Endometrium (tissue), 2 donors: ENCODE data around the gene DOCK1.
"Not testable (repeated sequence)": the region's sequence is repeated elsewhere in the genome, so short reads cannot be mapped to it uniquely, and the experiment has no call there.

Experiments
- FAIRE-seq: peaks from 2 replicates; lab custom pipeline; 2012; peaks lifted over from hg19 to GRCh38; lab: Jason Lieb, UNC
- donor health status: control.
- donor health status: control.

The DOCK1 gene

DNA sequence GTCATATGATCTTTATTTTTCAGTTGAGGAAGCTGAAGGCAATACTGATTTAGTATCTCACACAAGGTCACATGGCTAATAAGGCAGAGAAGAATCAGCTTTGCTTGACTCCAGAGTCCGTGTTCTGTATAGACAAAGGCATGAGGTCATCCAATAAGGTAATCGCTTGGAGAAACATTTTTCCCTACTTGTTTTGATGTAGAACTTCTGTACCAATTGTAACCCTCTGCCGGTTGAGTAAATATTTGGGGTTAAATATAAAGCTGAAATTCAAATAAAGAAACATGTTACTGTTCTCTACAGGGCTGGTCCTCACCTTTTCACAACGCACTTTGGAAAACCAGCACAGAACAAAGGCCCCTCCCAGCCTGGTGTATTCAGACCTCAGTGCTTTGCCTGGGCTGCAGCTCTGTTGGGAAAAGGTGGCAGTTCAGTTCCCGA, 374.1 kb downstream of the DOCK1 start:
- FAIRE-seq, result no peak

DNA sequence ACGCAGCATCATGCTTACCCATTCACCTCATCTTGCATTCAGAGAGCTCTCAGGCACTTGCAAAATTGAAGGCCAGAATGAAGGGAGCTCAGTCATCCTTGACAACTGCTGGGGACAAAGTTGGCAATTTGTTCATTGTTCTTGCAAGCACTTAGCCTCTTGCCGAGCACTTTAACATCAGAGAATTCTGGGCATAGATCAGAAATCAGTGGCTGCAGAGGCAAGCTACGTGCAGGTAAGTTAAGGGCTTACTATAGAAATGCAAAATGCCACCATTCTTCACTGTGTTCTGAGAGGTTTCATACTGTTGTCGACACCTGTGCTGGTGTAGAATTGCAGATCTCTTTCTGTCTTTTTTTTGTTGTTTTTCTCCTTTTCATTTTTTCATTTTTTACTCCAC, 375.2 kb downstream of the DOCK1 start:
- no peak for FAIRE-seq

DNA sequence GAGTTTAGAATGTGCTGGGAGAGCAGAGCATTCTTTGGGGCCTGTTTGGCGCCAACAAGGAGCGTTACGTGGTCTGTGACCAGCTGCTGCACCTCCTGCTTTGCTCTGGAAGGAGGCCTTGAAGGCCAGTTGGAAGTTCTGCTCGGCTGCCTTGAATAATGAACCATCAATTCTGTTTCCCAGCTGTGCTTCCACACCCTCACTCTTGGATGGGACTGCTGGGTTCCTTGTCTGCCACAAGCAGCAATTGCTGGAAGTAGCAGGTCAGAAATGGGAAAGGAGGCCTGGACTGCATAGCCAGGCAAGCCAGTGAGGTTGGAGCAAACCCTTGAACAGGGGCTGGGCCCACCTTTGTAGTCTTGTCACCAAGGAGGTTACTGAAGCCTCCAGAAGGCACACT, 377.8 kb downstream of the DOCK1 start:
- no peak for FAIRE-seq

DNA sequence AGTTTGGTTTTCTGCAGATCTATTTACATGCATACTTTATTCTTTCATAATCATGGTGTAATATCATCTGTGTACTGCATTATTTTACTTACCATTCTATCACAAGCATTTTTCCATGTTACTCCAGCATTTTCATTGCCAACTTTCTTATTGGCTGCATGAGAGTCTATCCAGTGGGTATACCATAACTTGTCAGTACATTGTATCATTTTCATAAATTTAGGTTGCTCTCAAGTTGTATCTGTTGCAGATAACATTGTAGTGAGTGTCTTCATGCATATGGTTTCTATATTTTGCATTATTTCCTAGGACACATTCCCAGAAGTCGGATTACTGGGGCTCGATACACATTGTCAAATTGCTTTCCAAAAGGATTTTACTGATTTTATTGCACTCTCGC, 378.3 kb downstream of the DOCK1 start:
- no peak for FAIRE-seq

- no peak for FAIRE-seq
Observed at GRCh38 chr10:127290850-127291249, 385.6 kb downstream of the DOCK1 start.

- no peak for FAIRE-seq
Observed at GRCh38 chr10:127291329-127291728, 386.1 kb downstream of the DOCK1 start.

DNA sequence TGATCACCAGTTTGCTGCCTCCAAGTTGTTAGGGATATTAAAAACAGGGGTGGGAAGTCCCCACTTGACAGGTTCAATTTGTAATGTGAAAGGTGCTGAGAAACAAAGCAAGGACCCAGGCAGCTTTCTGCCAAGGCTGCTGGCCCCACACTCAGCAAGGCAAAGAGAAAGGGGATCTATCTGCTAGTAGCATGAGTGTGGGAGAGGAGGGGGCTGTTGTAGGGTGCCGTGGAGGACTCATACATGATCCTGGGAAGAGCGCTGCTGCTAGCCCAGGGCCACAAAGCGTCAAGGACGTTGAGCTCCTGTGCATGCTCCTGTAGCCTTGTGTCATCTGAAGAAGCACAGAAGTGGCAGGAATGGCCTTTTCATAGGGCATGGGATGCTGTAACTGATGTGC, 387.7 kb downstream of the DOCK1 start:
- FAIRE-seq, result no peak

GRCh38 chr10:127293640-127294039, 388.4 kb downstream of the DOCK1 start:
- no peak for FAIRE-seq

GRCh38 chr10:127296696-127297095, 391.5 kb downstream of the DOCK1 start:
- FAIRE-seq, result no peak

DNA sequence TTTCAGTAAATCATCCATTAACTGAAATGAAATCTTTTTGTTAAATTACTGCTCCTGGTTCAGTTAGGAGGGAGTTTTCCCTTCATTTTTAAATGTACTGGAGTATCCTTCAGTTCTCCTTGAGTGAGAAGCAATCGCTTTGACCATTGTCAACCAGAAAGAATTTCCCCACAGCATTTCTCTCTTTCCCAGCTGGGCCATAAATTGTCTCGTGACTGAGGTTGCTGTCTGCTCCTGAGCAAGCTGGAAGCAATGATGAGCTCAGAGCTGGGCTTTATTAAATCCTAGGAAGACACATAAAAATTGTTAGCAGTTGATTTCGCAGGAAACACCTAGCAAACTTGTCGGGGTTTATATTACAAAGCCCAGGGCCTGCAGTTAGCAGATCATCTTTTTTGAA, 393.2 kb downstream of the DOCK1 start:
- FAIRE-seq, result no peak

GRCh38 chr10:127299192-127299591, 394.0 kb downstream of the DOCK1 start:
- FAIRE-seq, result not testable (repeated sequence)

- no peak for FAIRE-seq
Observed at GRCh38 chr10:127299956-127300689, 394.9 kb downstream of the DOCK1 start.

- no peak for FAIRE-seq
Observed at GRCh38 chr10:127300868-127301321, 395.7 kb downstream of the DOCK1 start.

- FAIRE-seq, result no peak
Observed at GRCh38 chr10:127302343-127302742, 397.1 kb downstream of the DOCK1 start.

- FAIRE-seq, result no peak
Observed at GRCh38 chr10:127303105-127303504, 397.9 kb downstream of the DOCK1 start.

DNA sequence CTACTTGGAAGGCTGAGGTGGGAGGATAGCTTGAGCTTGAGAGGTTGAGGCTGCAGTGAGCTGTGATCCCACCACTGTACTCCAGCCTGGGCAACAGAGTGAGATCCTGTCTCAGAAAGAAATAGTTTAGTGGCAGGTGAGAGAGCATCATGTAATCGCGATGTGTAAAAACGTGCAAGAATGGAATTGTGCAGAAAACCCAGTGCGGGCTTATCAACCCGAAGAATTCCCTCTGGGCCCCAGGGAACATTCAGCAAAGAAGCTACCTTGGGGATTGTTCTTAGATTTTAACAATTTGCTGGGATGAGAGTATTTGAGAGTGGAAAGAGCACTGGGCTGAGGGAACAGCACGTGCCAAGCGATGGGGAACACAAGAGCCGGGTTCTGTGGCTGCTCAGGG, 398.5 kb downstream of the DOCK1 start:
- no peak for FAIRE-seq

GRCh38 chr10:127306479-127306878, 401.3 kb downstream of the DOCK1 start:
- no peak for FAIRE-seq

- FAIRE-seq, result no peak
Observed at GRCh38 chr10:127307338-127307737, 402.1 kb downstream of the DOCK1 start.

GRCh38 chr10:127308031-127308430, 402.8 kb downstream of the DOCK1 start:
- FAIRE-seq, result no peak

GRCh38 chr10:127309619-127310018, 404.4 kb downstream of the DOCK1 start:
- not testable (repeated sequence) for FAIRE-seq

- no peak for FAIRE-seq
Observed at GRCh38 chr10:127310430-127310829, 405.2 kb downstream of the DOCK1 start.

- FAIRE-seq, result no peak
Observed at GRCh38 chr10:127310923-127311322, 405.7 kb downstream of the DOCK1 start.

DNA sequence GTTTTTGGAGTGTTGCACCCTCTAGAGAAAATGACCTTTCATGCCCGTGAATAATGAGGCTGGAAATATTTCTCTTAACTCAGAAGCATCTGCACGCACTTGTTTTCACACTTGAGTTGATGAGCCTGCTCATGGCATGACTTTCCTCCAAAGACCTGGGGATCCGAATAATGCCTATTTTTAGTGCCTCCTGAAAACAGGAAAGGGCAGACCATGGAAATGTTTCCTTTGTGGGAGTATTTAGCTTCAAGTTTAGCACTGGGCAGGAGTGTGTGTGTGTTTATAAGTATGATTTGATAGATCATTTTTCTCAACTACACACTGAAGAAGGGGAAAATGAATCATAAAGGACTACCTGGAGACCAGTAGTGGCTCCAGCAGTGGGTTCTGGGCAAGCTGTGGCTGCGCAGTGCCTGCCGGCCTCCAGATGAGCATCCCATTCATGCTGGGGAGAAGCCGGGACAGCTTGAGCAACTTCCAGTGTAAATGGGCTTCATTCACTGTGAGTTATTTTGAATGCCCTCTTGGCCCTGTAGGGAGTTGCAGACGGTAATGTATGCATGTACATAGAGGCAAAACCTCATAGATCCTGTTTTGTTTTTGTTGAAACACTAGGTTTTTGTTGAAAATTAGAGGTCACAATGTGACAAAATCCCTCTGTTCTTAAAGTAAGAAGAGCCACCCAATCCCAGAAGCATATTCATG, 408.9 kb downstream of the DOCK1 start:
- no peak for FAIRE-seq

GRCh38 chr10:127314797-127315196, 409.6 kb downstream of the DOCK1 start:
- FAIRE-seq, result no peak
